ENCODE measurements around the gene MAD2L1. TPM values are rescaled to one million over a fixed set of nuclear protein-coding genes. Genes with fewer than 3 reads are reported as not detected.

MAD2L1 gene
- total and polyA plus RNA-seq, 2 of the 4 experiments (the other 2 are of a cell fraction) = 13.6 to 15.2 TPM

DNA sequence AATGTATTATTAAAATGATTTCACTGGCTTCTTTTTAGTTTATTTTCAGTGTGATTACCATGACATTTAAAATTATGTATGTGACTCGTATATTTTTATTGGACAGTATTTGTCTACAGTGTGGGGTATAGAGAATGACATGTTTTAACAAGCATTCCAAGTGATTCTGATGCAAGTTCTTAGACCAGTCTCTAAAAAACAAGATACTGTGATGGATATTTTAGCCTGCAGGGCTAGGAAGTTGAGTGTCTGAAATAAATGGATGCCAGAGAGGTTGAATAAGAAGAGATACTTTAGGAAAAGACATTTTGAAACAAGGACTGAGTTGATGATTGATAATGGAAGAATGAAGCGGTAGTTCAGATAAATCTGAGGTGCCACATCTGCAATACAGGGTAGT is 3.5 kb upstream of the MAD2L1 start:
- Histone ChIP-seq H3K18ac (ENCODE audit: low read depth, low read length) (no peak overlapping the region), H3K27ac (ENCODE audit: insufficient read depth, low read length) (no peak overlapping the region), H3K9ac (ENCODE audit: low read depth, low read length) (no peak overlapping the region), H2BK5ac (ENCODE audit: low read depth, low read length, poor library complexity, severe bottlenecking) (no peak overlapping the region), H4K5ac (ENCODE audit: low read depth, low read length) (no peak overlapping the region), H2AK9ac (replicated peaks; ENCODE audit: low read depth, low read length, poor library complexity) (no peak overlapping the region), H3K4me1 (ENCODE audit: control insufficient read depth, insufficient read depth, low read length) (peaks cover 7% of the 10 kb centered on the region), H3K9me3 (ENCODE audit: control insufficient read depth, insufficient read depth, low read length) (no peaks in the 10 kb centered on the region), H2AFZ (replicated peaks; ENCODE audit: low read length, poor library complexity) (no peak overlapping the region), H3K36me3 (ENCODE audit: control insufficient read depth, insufficient read depth, low read length) (no peaks in the 10 kb centered on the region), H3K14ac (replicated peaks; ENCODE audit: low read depth, low read length) (no peak overlapping the region), H3K27me3 (ENCODE audit: control insufficient read depth, insufficient read depth, low read length) (no peaks in the 10 kb centered on the region), H2AK5ac (ENCODE audit: low read depth, low read length) (no peak overlapping the region), H2BK15ac (ENCODE audit: low read depth, low read length) (no peak overlapping the region), H3K9me1 (ENCODE audit: insufficient read depth, low read length) (peaks cover 4% of the 10 kb centered on the region; the same call in 1 of the 2 replicates), H3K4ac (ENCODE audit: low read depth, low read length) (peak overlapping the region; percentile 15; the same call in 1 of the 2 replicates), H2BK20ac (ENCODE audit: low read depth, low read length) (no peak overlapping the region), H4K20me1 (ENCODE audit: insufficient read depth, low read length) (no peaks in the 10 kb centered on the region), H3K4me2 (ENCODE audit: low read depth, low read length) (no peak overlapping the region), H3K4me3 (ENCODE audit: insufficient read depth, low read depth, low read length) (no peak overlapping the region), H2BK120ac (ENCODE audit: low read depth, low read length) (no peak overlapping the region), H4K8ac (ENCODE audit: low read depth in 2 of 2, low read length in 2 of 2) (no peak overlapping the region), H3K79me1 (ENCODE audit: low read depth in 1 of 2, low read length in 2 of 2) (peaks cover 5 to 17% of the 10 kb centered on the region in 2 experiments; a peak in 3 of 4 replicates), H4K91ac (ENCODE audit: insufficient read depth, low read depth, low read length) (no peak overlapping the region), H3K23ac (ENCODE audit: low read depth, low read length) (no peak overlapping the region), H3K56ac (ENCODE audit: extremely low read depth, insufficient read depth, low read length) (no peak overlapping the region)
- peak; percentile 54 for DNase-seq
- intact Hi-C loops (cut with micrococcal nuclease) (loop anchor here (5.0 kb wide), 3 partner anchors 87 to 907 kb away; no protein-coding TSS in a partner anchor), in situ Hi-C loops (cut with MboI; ENCODE audit: low sequenced_read_pairs) (loop anchor here (10.0 kb wide), 1 partner anchor 1025 kb away; no protein-coding TSS in a partner anchor), dilution Hi-C loops (cut with HindIII; ENCODE audit: low sequenced_read_pairs, unreplicated experiment) (no loop called here)
- ChIA-PET POLR2A (ENCODE audit: unreplicated experiment) (no interaction called here), CTCF (no interaction called here)
- no CpG with 5 or more reads among the region's 2 CpGs for WGBS, 2 experiments (ENCODE audit: extremely low coverage in 2 of 2, insufficient read length in 1 of 2)
- TF ChIP-seq POLR2A (IDR thresholded peaks at IDR 0.05; ENCODE audit: low read depth, low read length) = no peak
- TF ChIP-seq RAD21 (IDR thresholded peaks at IDR 0.05; ENCODE audit: low read length) = no peak
- TF ChIP-seq CEBPB (IDR thresholded peaks at IDR 0.05; ENCODE audit: low read depth, low read length) = peak; percentile 30; the same call in 1 of the 2 replicates
- no TSS peak for BruUV-seq (replicated peaks)
- ATAC-seq (ENCODE audit: low read depth) = no peak

All from IMR-90 (cell line).